ENCODE measurements around the gene RNF224. TPM values are rescaled to one million over a fixed set of nuclear protein-coding genes. Genes with fewer than 3 reads are reported as not detected.

The RNF224 gene
- polyA plus RNA-seq, 1 of the 3 experiments (the other 2 are of a cell fraction) = 0.03 TPM

DNA sequence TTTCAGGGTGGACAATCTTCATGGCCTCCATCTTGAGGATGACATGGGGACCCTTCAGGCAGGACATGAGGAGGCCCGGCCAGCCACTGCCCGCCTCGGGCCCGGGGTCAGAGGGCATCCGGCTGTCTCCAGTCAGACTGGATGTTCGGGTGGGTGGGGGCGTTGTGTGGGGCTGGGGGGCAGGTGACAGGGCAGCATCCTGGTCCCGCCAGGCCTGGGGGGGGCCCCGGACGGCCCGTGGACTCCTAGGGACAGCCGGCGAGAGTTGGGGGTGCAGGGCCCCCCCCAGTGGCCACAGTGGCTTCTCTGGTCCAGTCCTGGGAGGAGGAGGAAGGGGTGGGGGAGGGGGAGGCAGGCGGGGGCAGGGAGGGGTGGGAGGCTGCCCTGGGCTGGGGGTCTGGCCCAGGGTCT lies 6.2 kb upstream of the RNF224 start:
- Histone ChIP-seq H3K4me3 (ENCODE audit: low read depth in 2 of 2, low read length in 1 of 2) (peak overlapping the region in 1 of 2 experiments; percentile 56; a peak in 2 of 4 replicates), H3F3A (replicated peaks; ENCODE audit: insufficient read depth) (peaks cover 4% of the 10 kb centered on the region), H3K9me2 (no peaks in the 10 kb centered on the region), H4K20me1 (ENCODE audit: insufficient read depth) (no peaks in the 10 kb centered on the region), H3K27me3 (ENCODE audit: insufficient read depth) (no peaks in the 10 kb centered on the region), H3K27ac (ENCODE audit: low read depth in 2 of 2, low read length in 1 of 2) (no peak overlapping the region; a peak in 1 of 4 replicates), H3K9me3 (no peaks in the 10 kb centered on the region), H3K4me1 (ENCODE audit: control insufficient read depth in 1 of 2, insufficient read depth in 2 of 2, low read depth in 1 of 2, low read length in 1 of 2) (peaks cover 5 to 19% of the 10 kb centered on the region in 2 experiments; a peak in 1 of 4 replicates), H3K4me2 (peak overlapping the region; percentile 73; the same call in 1 of the 2 replicates), H3K79me2 (ENCODE audit: insufficient read depth) (no peaks in the 10 kb centered on the region), H3K36me3 (replicated peaks in 1 of 2; ENCODE audit: control insufficient read depth in 1 of 2, insufficient read depth in 2 of 2, low read length in 1 of 2) (peaks cover 0 to 1% of the 10 kb centered on the region in 2 experiments), H2AFZ (ENCODE audit: low read depth) (no peak overlapping the region), H3K9ac (no peak overlapping the region)
- WGBS (ENCODE audit: low lambda C conversion rate) = 76% methylated on average over 7 of the region's 14 CpGs
- TF ChIP-seq EP300 (IDR thresholded peaks at IDR 0.05; ENCODE audit: borderline replicate concordance in 1 of 2, low read depth in 1 of 2, low read length in 1 of 2) (no peak), YY1 (IDR thresholded peaks at IDR 0.05; ENCODE audit: low read depth) (no peak), MXI1 (IDR thresholded peaks at IDR 0.05; ENCODE audit: low read depth, low read length) (no peak), SMC3 (IDR thresholded peaks at IDR 0.05; ENCODE audit: low read depth, low read length) (no peak), TCF12 (IDR thresholded peaks at IDR 0.05) (no peak), EZH2phosphoT487 (IDR thresholded peaks at IDR 0.05; ENCODE audit: borderline replicate concordance, low read depth) (no peak), TEAD4 (IDR thresholded peaks at IDR 0.05; ENCODE audit: borderline replicate concordance, insufficient read depth) (no peak), FOXM1 (IDR thresholded peaks at IDR 0.05; ENCODE audit: low read depth) (no peak), RFX5 (IDR thresholded peaks at IDR 0.05; ENCODE audit: low read length) (no peak), RCOR1 (IDR thresholded peaks at IDR 0.05; ENCODE audit: low read length) (no peak)
- TF ChIP-seq, protein P1, sequence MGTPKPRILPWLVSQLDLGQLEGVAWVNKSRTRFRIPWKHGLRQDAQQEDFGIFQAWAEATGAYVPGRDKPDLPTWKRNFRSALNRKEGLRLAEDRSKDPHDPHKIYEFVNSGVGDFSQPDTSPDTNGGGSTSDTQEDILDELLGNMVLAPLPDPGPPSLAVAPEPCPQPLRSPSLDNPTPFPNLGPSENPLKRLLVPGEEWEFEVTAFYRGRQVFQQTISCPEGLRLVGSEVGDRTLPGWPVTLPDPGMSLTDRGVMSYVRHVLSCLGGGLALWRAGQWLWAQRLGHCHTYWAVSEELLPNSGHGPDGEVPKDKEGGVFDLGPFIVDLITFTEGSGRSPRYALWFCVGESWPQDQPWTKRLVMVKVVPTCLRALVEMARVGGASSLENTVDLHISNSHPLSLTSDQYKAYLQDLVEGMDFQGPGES (IDR thresholded peaks at IDR 0.05; ENCODE audit: low read depth, low read length) = no peak
- TF ChIP-seq, protein P2, sequence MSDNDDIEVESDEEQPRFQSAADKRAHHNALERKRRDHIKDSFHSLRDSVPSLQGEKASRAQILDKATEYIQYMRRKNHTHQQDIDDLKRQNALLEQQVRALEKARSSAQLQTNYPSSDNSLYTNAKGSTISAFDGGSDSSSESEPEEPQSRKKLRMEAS (IDR thresholded peaks at IDR 0.05; ENCODE audit: low read depth) = no peak
- CTCF ChIA-PET = interaction anchor here (0.9 to 7.7 kb wide), 4 partner anchors 16 to 103 kb away, joined by 3 to 95 read pairs (median 3); no protein-coding TSS in a partner anchor
- no peak for DNase-seq
- POLR2A ChIA-PET = interaction anchor here (1.1 to 2.9 kb wide), 2 partner anchors 20 to 91 kb away, joined by 3 to 12 read pairs; no protein-coding TSS in a partner anchor

DNA sequence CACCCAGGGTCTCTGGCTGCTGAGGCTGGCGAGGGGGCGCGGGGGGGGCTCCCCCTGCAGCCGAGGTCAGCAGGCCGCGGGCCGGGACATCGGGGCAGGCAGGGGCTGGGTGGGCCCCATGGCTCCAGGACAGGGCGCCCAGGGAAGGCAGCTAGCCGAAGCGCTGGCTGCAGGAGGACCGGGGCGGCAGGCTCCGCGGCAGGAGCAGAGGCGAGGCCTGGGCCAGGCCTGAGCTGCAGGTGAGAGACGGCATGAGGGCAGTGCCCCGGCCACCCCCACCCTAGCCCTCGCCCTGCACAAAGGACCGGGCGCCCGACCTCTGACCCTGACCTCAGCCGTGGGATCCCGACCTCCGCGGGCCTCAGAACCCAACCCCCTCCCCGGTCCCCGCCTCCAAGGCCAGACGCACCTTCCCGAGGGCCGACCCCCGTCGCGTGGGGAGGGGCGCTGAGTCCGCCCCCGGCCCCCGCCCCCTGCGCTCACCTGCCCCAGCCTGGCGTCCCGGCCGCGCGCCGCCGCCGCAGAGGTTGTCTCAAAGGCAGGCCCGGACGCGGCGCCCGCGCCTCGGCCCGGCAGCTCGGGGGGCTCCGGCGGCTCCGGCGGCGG lies 5.7 kb upstream of the RNF224 start:
- H2AFZ ChIP-seq (ENCODE audit: low read depth) = no peak overlapping the region
- CTCF ChIA-PET = interaction anchor here (1.4 to 7.7 kb wide), 6 partner anchors 15 to 175 kb away, joined by 3 to 95 read pairs (median 4); partner anchors contain the start of genes NELFB and NPDC1
- 49% methylated on average over 6 of the region's 61 CpGs for WGBS (ENCODE audit: low lambda C conversion rate)

More for the DNA sequence above, 5.7 kb upstream of the RNF224 start:
- Histone ChIP-seq H3K36me3 (replicated peaks in 1 of 2; ENCODE audit: control insufficient read depth in 1 of 2, insufficient read depth in 2 of 2, low read length in 1 of 2) (no peaks in the 10 kb centered on the region), H3F3A (replicated peaks; ENCODE audit: insufficient read depth) (peaks cover 9% of the 10 kb centered on the region), H3K27ac (ENCODE audit: low read depth in 2 of 2, low read length in 1 of 2) (peak overlapping the region in 1 of 2 experiments; percentile 76; a peak in 2 of 4 replicates), H3K9me3 (no peaks in the 10 kb centered on the region), H4K20me1 (ENCODE audit: insufficient read depth) (no peaks in the 10 kb centered on the region), H3K79me2 (ENCODE audit: insufficient read depth) (no peaks in the 10 kb centered on the region), H3K4me1 (ENCODE audit: control insufficient read depth in 1 of 2, insufficient read depth in 2 of 2, low read depth in 1 of 2, low read length in 1 of 2) (peaks cover 5 to 25% of the 10 kb centered on the region in 2 experiments; a peak in 1 of 4 replicates), H3K4me3 (ENCODE audit: low read depth in 2 of 2, low read length in 1 of 2) (peak overlapping the region; percentile 47 to 56; a peak in 3 of 4 replicates), H3K27me3 (ENCODE audit: insufficient read depth) (no peaks in the 10 kb centered on the region), H3K4me2 (peak overlapping the region; percentile 73; the same call in 1 of the 2 replicates), H3K9me2 (no peaks in the 10 kb centered on the region), H3K9ac (no peak overlapping the region)
- peak; percentile 63 for DNase-seq
- POLR2A ChIA-PET = interaction anchor here (1.8 to 2.9 kb wide), 2 partner anchors 33 to 92 kb away, joined by 6 to 12 read pairs; partner anchors contain the start of genes ANAPC2 and SSNA1
- TF ChIP-seq GATA2 (CRISPR knock-in tag; IDR thresholded peaks at IDR 0.05) (no peak), EZH2phosphoT487 (IDR thresholded peaks at IDR 0.05; ENCODE audit: borderline replicate concordance, low read depth) (no peak)
- TF ChIP-seq, protein P3, sequence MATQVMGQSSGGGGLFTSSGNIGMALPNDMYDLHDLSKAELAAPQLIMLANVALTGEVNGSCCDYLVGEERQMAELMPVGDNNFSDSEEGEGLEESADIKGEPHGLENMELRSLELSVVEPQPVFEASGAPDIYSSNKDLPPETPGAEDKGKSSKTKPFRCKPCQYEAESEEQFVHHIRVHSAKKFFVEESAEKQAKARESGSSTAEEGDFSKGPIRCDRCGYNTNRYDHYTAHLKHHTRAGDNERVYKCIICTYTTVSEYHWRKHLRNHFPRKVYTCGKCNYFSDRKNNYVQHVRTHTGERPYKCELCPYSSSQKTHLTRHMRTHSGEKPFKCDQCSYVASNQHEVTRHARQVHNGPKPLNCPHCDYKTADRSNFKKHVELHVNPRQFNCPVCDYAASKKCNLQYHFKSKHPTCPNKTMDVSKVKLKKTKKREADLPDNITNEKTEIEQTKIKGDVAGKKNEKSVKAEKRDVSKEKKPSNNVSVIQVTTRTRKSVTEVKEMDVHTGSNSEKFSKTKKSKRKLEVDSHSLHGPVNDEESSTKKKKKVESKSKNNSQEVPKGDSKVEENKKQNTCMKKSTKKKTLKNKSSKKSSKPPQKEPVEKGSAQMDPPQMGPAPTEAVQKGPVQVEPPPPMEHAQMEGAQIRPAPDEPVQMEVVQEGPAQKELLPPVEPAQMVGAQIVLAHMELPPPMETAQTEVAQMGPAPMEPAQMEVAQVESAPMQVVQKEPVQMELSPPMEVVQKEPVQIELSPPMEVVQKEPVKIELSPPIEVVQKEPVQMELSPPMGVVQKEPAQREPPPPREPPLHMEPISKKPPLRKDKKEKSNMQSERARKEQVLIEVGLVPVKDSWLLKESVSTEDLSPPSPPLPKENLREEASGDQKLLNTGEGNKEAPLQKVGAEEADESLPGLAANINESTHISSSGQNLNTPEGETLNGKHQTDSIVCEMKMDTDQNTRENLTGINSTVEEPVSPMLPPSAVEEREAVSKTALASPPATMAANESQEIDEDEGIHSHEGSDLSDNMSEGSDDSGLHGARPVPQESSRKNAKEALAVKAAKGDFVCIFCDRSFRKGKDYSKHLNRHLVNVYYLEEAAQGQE (IDR thresholded peaks at IDR 0.05; ENCODE audit: low read depth, low read length) = no peak

All from SK-N-SH (cell line).